ENCODE results near the gene OFD1. TPM values are rescaled to one million over a fixed set of nuclear protein-coding genes. Genes with fewer than 3 reads are reported as not detected.

Gene OFD1
- total RNA-seq, 3 donors from 2014 or later (not counting 1 experiment from before 2014, with no cell fraction given) = 62.8 to 77.6 (median 74.9) TPM

- intact Hi-C loops (cut with micrococcal nuclease) = no loop called here
- H3K9me3 ChIP-seq (ENCODE audit: control insufficient read depth, insufficient read depth, low read length) = no peaks in the 10 kb centered on the region
- H3K4me3 ChIP-seq (ENCODE audit: low read length) = no peak overlapping the region
- DNase-seq = no peak
- TF ChIP-seq CTCF (IDR thresholded peaks at IDR 0.05) = no peak
- no peak for ATAC-seq
- H3K27ac Mint-ChIP-seq = peak overlapping the region in 1 of 2 donors; percentile 18
- H3K27me3 Mint-ChIP-seq (ENCODE audit: low read depth in 2 of 2) = no peaks in the 10 kb centered on the region
- no peak overlapping the region for H3K4me3 Mint-ChIP-seq
- peaks cover 12% of the 10 kb centered on the region for H3K36me3 Mint-ChIP-seq
- H3K27ac ChIP-seq (ENCODE audit: low read length) = no peak overlapping the region
- H3K36me3 ChIP-seq (ENCODE audit: control insufficient read depth, insufficient read depth, low read length) = peaks cover 37% of the 10 kb centered on the region
- WGBS (ENCODE audit: insufficient coverage) = 100% methylated on average over 2 of the region's 2 CpGs
- H3K27me3 ChIP-seq (ENCODE audit: control insufficient read depth, insufficient read depth, low read length) = no peaks in the 10 kb centered on the region
- no peaks in the 10 kb centered on the region for H3K9me3 Mint-ChIP-seq
- no peaks in the 10 kb centered on the region for H3K4me1 Mint-ChIP-seq
- no peaks in the 10 kb centered on the region for H3K4me1 ChIP-seq (ENCODE audit: control insufficient read depth, insufficient read depth, low read length)
Observed at GRCh38 chrX:13774696-13775095, 40.1 kb downstream of the OFD1 start.

- Histone ChIP-seq H3K4me1 (ENCODE audit: control insufficient read depth, insufficient read depth, low read length) (peaks cover 2% of the 10 kb centered on the region), H3K4me3 (ENCODE audit: low read length) (no peak overlapping the region), H3K9me3 (ENCODE audit: control insufficient read depth, insufficient read depth, low read length) (no peaks in the 10 kb centered on the region), H3K27me3 (ENCODE audit: control insufficient read depth, insufficient read depth, low read length) (no peaks in the 10 kb centered on the region), H3K36me3 (ENCODE audit: control insufficient read depth, insufficient read depth, low read length) (peaks cover 30% of the 10 kb centered on the region), H3K27ac (ENCODE audit: low read length) (no peak overlapping the region)
- Mint-ChIP-seq H3K4me3 (no peak overlapping the region), H3K27me3 (ENCODE audit: low read depth in 2 of 2) (no peaks in the 10 kb centered on the region), H3K9me3 (no peaks in the 10 kb centered on the region), H3K36me3 (peaks cover 10% of the 10 kb centered on the region), H3K27ac (no peak overlapping the region), H3K4me1 (no peaks in the 10 kb centered on the region)
- intact Hi-C loops (cut with micrococcal nuclease) = no loop called here
- no peak for TF ChIP-seq CTCF (IDR thresholded peaks at IDR 0.05)
- WGBS (ENCODE audit: insufficient coverage) = 100% methylated on average over 1 of the region's 3 CpGs
- DNase-seq = no peak
- no peak for ATAC-seq
Observed at GRCh38 chrX:13775837-13776236, 41.3 kb downstream of the OFD1 start.

GRCh38 chrX:13776387-13776786 lies 41.8 kb downstream of the OFD1 start:
- peaks cover 10% of the 10 kb centered on the region for H3K36me3 Mint-ChIP-seq
- H3K27me3 Mint-ChIP-seq (ENCODE audit: low read depth in 2 of 2) = no peaks in the 10 kb centered on the region
- Histone ChIP-seq H3K4me1 (ENCODE audit: control insufficient read depth, insufficient read depth, low read length) (peaks cover 4% of the 10 kb centered on the region), H3K27me3 (ENCODE audit: control insufficient read depth, insufficient read depth, low read length) (no peaks in the 10 kb centered on the region), H3K36me3 (ENCODE audit: control insufficient read depth, insufficient read depth, low read length) (peaks cover 30% of the 10 kb centered on the region), H3K27ac (ENCODE audit: low read length) (no peak overlapping the region), H3K4me3 (ENCODE audit: low read length) (no peak overlapping the region), H3K9me3 (ENCODE audit: control insufficient read depth, insufficient read depth, low read length) (no peaks in the 10 kb centered on the region)
- ATAC-seq (no peak), DNase-seq (no peak)
- TF ChIP-seq CTCF (IDR thresholded peaks at IDR 0.05) = no peak
- intact Hi-C loops (cut with micrococcal nuclease) = no loop called here
- no peaks in the 10 kb centered on the region for H3K4me1 Mint-ChIP-seq
- H3K4me3 Mint-ChIP-seq = no peak overlapping the region
- WGBS (ENCODE audit: insufficient coverage) = 96% methylated on average over 3 of the region's 4 CpGs
- H3K9me3 Mint-ChIP-seq = no peaks in the 10 kb centered on the region
- no peak overlapping the region for H3K27ac Mint-ChIP-seq

GRCh38 chrX:13778916-13779315 lies 44.4 kb downstream of the OFD1 start:
- H3K4me3 Mint-ChIP-seq = no peak overlapping the region

More at GRCh38 chrX:13778916-13779315, 44.4 kb downstream of the OFD1 start:
- Histone ChIP-seq H3K9me3 (ENCODE audit: control insufficient read depth, insufficient read depth, low read length) (no peaks in the 10 kb centered on the region), H3K36me3 (ENCODE audit: control insufficient read depth, insufficient read depth, low read length) (peaks cover 21% of the 10 kb centered on the region), H3K27ac (ENCODE audit: low read length) (no peak overlapping the region), H3K27me3 (ENCODE audit: control insufficient read depth, insufficient read depth, low read length) (no peaks in the 10 kb centered on the region), H3K4me1 (ENCODE audit: control insufficient read depth, insufficient read depth, low read length) (peaks cover 4% of the 10 kb centered on the region), H3K4me3 (ENCODE audit: low read length) (no peak overlapping the region)
- TF ChIP-seq CTCF (IDR thresholded peaks at IDR 0.05) = no peak
- WGBS (ENCODE audit: insufficient coverage) = 18% methylated on average over 1 of the region's 2 CpGs
- peaks cover 10% of the 10 kb centered on the region for H3K36me3 Mint-ChIP-seq
- no peaks in the 10 kb centered on the region for H3K9me3 Mint-ChIP-seq
- H3K27me3 Mint-ChIP-seq (ENCODE audit: low read depth in 2 of 2) = no peaks in the 10 kb centered on the region
- peak overlapping the region in 1 of 2 donors; percentile 30 for H3K27ac Mint-ChIP-seq
- H3K4me1 Mint-ChIP-seq = no peaks in the 10 kb centered on the region
- intact Hi-C loops (cut with micrococcal nuclease) = no loop called here
- ATAC-seq (no peak), DNase-seq (no peak)

Data from natural killer cell (primary cell).